Measurements from ENCODE around the gene TLE4.

GRCh38 chr9:79645110-79645509 is 73.3 kb downstream of the TLE4 start:
- TF ChIP-seq CTCF (IDR thresholded peaks at IDR 0.05; ENCODE audit: low read length) (no peak), EZH2 (optimal IDR thresholded peaks at IDR 0.05; ENCODE audit: low read depth, low read length) (no peak)
